Neural progenitor cell (in vitro differentiated cells): ENCODE measurements around the gene MYOF. TPM values are rescaled to one million over a fixed set of nuclear protein-coding genes. Genes with fewer than 3 reads are reported as not detected.
A peak's percentile ranks its signal among the peaks of the same experiment; 100 is the strongest.

ENCODE experiments used
- DNase-seq: peaks from one replicate; pipeline ENCODE4 v3.0.0-alpha.2; 2016; ENCODE audit warnings: low spot score
- H2AFZ ChIP-seq: fragments of 200-600 bp; sonication (generic); replicated peaks from 2 replicates; pipeline ENCODE4 v1.6.1; 2016; ENCODE audit warnings: antibody characterized with exemption
- H3F3A ChIP-seq: fragments of 200-600 bp; sonication (generic); 2 replicates; pipeline ENCODE4 v1.6.1; 2016; ENCODE audit warnings: antibody characterized with exemption, low read depth
- H3K27ac ChIP-seq: fragments of 200-600 bp; sonication (generic); 2 replicates; pipeline ENCODE4 v1.5.1; 2016; ENCODE audit warnings: mild to moderate bottlenecking
- H3K27me3 ChIP-seq: fragments of 200-600 bp; sonication (generic); 2 replicates; pipeline ENCODE4 v1.6.1; 2016; ENCODE audit warnings: mild to moderate bottlenecking, moderate library complexity
- H3K36me3 ChIP-seq: fragments of 200-600 bp; sonication (generic); 2 replicates; pipeline ENCODE4 v1.5.1; 2016
- H3K4me1 ChIP-seq: fragments of 200-600 bp; sonication (generic); 2 replicates; pipeline ENCODE4 v1.6.1; 2016; ENCODE audit warnings: mixed run types
- H3K4me2 ChIP-seq: fragments of 200-600 bp; sonication (generic); 2 replicates; pipeline ENCODE4 v1.6.1; 2016
- H3K4me3 ChIP-seq: fragments of 200-600 bp; sonication (generic); 2 replicates; pipeline ENCODE4 v1.5.1; 2016
- H3K79me2 ChIP-seq: fragments of 200-600 bp; sonication (generic); 2 replicates; pipeline ENCODE4 v1.6.1; 2016; ENCODE audit warnings: low read depth
- H3K9ac ChIP-seq: fragments of 200-600 bp; sonication (generic); 2 replicates; pipeline ENCODE4 v1.6.1; 2016
- H3K9me3 ChIP-seq: fragments of 200-600 bp; sonication (generic); 2 replicates; pipeline ENCODE4 v1.5.1; 2016; ENCODE audit warnings: low read depth
- H4K20me1 ChIP-seq: fragments of 200-600 bp; sonication (generic); 2 replicates; pipeline ENCODE4 v1.6.1; 2016; ENCODE audit warnings: low read depth
- H3K27ac Mint-ChIP-seq: 3 replicates; pipeline ENCODE4 v1.8.0; 2021; ENCODE audit warnings: mixed read lengths
- H3K27me3 Mint-ChIP-seq: 2 replicates; pipeline ENCODE4 v1.8.0; 2022; ENCODE audit warnings: low read depth, mild to moderate bottlenecking, inconsistent platforms, moderate library complexity, mixed read lengths; ENCODE audit not compliant: insufficient read depth
- H3K36me3 Mint-ChIP-seq: 3 replicates; pipeline ENCODE4 v1.8.0; 2021; ENCODE audit warnings: mixed read lengths
- H3K4me1 Mint-ChIP-seq: 3 replicates; pipeline ENCODE4 v1.8.0; 2021; ENCODE audit warnings: mixed read lengths
- H3K4me3 Mint-ChIP-seq: 3 replicates; pipeline ENCODE4 v1.8.0; 2021; ENCODE audit warnings: mild to moderate bottlenecking, moderate library complexity, mixed read lengths
- H3K9me3 Mint-ChIP-seq: 3 replicates; pipeline ENCODE4 v1.8.0; 2020; ENCODE audit warnings: mixed read lengths
- CTCF ChIP-seq: fragments of 200-600 bp; sonication (generic); IDR thresholded peaks from 2 replicates; pipeline ENCODE4 v1.5.1; 2017; ENCODE audit warnings: antibody characterized with exemption, mild to moderate bottlenecking
- EZH2 ChIP-seq: fragments of 200-600 bp; sonication (generic); IDR thresholded peaks from 2 replicates; pipeline ENCODE4 v1.6.1; 2017; ENCODE audit warnings: antibody characterized with exemption, mild to moderate bottlenecking, moderate library complexity
- EZH2phosphoT487 ChIP-seq: fragments of 200-600 bp; sonication (generic); IDR thresholded peaks from 2 replicates; pipeline ENCODE4 v1.6.1; 2017; ENCODE audit warnings: antibody characterized with exemption
- total RNA-seq: library from RNA; depleted of rRNA; stranded (reverse); fragments of >200 nt; gene quantifications from 2 replicates; pipeline ENCODE4 v1.2.3, GENCODE V29; 2015; ENCODE audit warnings: low replicate concordance

Gene MYOF
- total RNA-seq, 1 donor from 2014 or later, result 1.6 TPM

GRCh38 chr10:93280699-93281366 lies 201.3 kb downstream of the MYOF start:
- Mint-ChIP-seq H3K27me3 (peaks cover 6% of the 10 kb centered on the region), H3K36me3 (no peaks in the 10 kb centered on the region), H3K4me3 (no peak overlapping the region), H3K9me3 (peaks cover 2% of the 10 kb centered on the region), H3K27ac (peak overlapping the region; percentile 53), H3K4me1 (peaks cover 13% of the 10 kb centered on the region)
- peak; percentile 81 for DNase-seq
- Histone ChIP-seq H3K9me3 (no peaks in the 10 kb centered on the region), H3K27ac (peak overlapping the region; percentile 26), H3K9ac (no peak overlapping the region), H3K4me2 (peak overlapping the region; percentile 72), H3K4me1 (peaks cover 21% of the 10 kb centered on the region), H4K20me1 (peaks cover 13% of the 10 kb centered on the region), H3K4me3 (peak overlapping the region; percentile 17), H3K79me2 (no peaks in the 10 kb centered on the region), H3F3A (peaks cover 32% of the 10 kb centered on the region), H3K27me3 (no peaks in the 10 kb centered on the region), H2AFZ (no peak overlapping the region), H3K36me3 (no peaks in the 10 kb centered on the region)
- TF ChIP-seq EZH2phosphoT487, result peak; percentile 89
- no peak for TF ChIP-seq CTCF

- H3F3A ChIP-seq, result peaks cover 32% of the 10 kb centered on the region
- H3K4me3 ChIP-seq, result peak overlapping the region; percentile 17
- peak overlapping the region; percentile 72 for H3K4me2 ChIP-seq
- H3K27ac ChIP-seq, result peak overlapping the region; percentile 26
- H3K79me2 ChIP-seq, result no peaks in the 10 kb centered on the region
- H3K36me3 Mint-ChIP-seq, result no peaks in the 10 kb centered on the region
- H3K27me3 Mint-ChIP-seq, result peaks cover 6% of the 10 kb centered on the region
- peaks cover 21% of the 10 kb centered on the region for H3K4me1 ChIP-seq
- H3K27me3 ChIP-seq, result no peaks in the 10 kb centered on the region
- peaks cover 13% of the 10 kb centered on the region for H3K4me1 Mint-ChIP-seq
- H3K9me3 ChIP-seq, result no peaks in the 10 kb centered on the region
- no peak for TF ChIP-seq CTCF
- no peak for TF ChIP-seq EZH2phosphoT487
- TF ChIP-seq EZH2, result no peak
- no peak overlapping the region for H3K4me3 Mint-ChIP-seq
- peaks cover 13% of the 10 kb centered on the region for H4K20me1 ChIP-seq
- H3K27ac Mint-ChIP-seq, result peak overlapping the region; percentile 53
- peak; percentile 28 for DNase-seq
- peaks cover 2% of the 10 kb centered on the region for H3K9me3 Mint-ChIP-seq
- H2AFZ ChIP-seq, result no peak overlapping the region
- no peaks in the 10 kb centered on the region for H3K36me3 ChIP-seq
- no peak overlapping the region for H3K9ac ChIP-seq
Observed at GRCh38 chr10:93280121-93280698, 201.9 kb downstream of the MYOF start.

- no peaks in the 10 kb centered on the region for H3K9me3 ChIP-seq
- H3K27ac Mint-ChIP-seq, result peak overlapping the region; percentile 66
- H3K36me3 Mint-ChIP-seq, result no peaks in the 10 kb centered on the region
- H3K4me3 ChIP-seq, result no peak overlapping the region
- peaks cover 4% of the 10 kb centered on the region for H3K27me3 Mint-ChIP-seq
- H2AFZ ChIP-seq, result no peak overlapping the region
- H3K4me1 Mint-ChIP-seq, result peaks cover 22% of the 10 kb centered on the region
- no peaks in the 10 kb centered on the region for H3K36me3 ChIP-seq
- H4K20me1 ChIP-seq, result peaks cover 13% of the 10 kb centered on the region
- no peak overlapping the region for H3K27ac ChIP-seq
- no peaks in the 10 kb centered on the region for H3K27me3 ChIP-seq
- DNase-seq, result no peak
- no peak for TF ChIP-seq EZH2
- no peak for TF ChIP-seq CTCF
- TF ChIP-seq EZH2phosphoT487, result no peak
- H3K9ac ChIP-seq, result no peak overlapping the region
- H3K79me2 ChIP-seq, result no peaks in the 10 kb centered on the region
- peaks cover 2% of the 10 kb centered on the region for H3K9me3 Mint-ChIP-seq
- peaks cover 46% of the 10 kb centered on the region for H3F3A ChIP-seq
- no peak overlapping the region for H3K4me2 ChIP-seq
- H3K4me3 Mint-ChIP-seq, result no peak overlapping the region
- H3K4me1 ChIP-seq, result peaks cover 32% of the 10 kb centered on the region
Observed at GRCh38 chr10:93277360-93277759, 204.8 kb downstream of the MYOF start.
